Endothelial cell of hepatic sinusoid (primary cell): Measurements from ENCODE around the gene POLR3GL.
"Not testable (repeated sequence)": the region's sequence is repeated elsewhere in the genome, so short reads cannot be mapped to it uniquely, and the experiment has no call there.

ENCODE experiments used
- in situ Hi-C: cut with HindIII; loops from 2 replicates; pipeline ENCODE4 v1.10.0; 2017; ENCODE audit warnings: low sequenced_read_pairs

POLR3GL gene, protein sequence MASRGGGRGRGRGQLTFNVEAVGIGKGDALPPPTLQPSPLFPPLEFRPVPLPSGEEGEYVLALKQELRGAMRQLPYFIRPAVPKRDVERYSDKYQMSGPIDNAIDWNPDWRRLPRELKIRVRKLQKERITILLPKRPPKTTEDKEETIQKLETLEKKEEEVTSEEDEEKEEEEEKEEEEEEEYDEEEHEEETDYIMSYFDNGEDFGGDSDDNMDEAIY

GRCh38 chr1:145964328-145965118 lies at the start of gene POLR3GL, which contains the start of gene ANKRD34A:
Gene POLR3GL, plus strand, starts transcription at chr1:145964690. Its CDS starts 10,176 bp downstream, at chr1:145974866.
Gene ANKRD34A, minus strand, starts transcription at chr1:145964575. Its CDS starts 2,816 bp downstream, at chr1:145961759.
- in situ Hi-C loops, result loop anchor here (5.0 kb wide), 3 partner anchors 43 to 107 kb away; partner anchors contain the start of gene PIAS3

GRCh38 chr1:145916745-145917144 lies 47.7 kb upstream of the POLR3GL start:
- in situ Hi-C loops, result loop anchor here (5.0 kb wide), 3 partner anchors 39 to 91 kb away; partner anchors contain the start of gene NUDT17

GRCh38 chr1:145917595-145917994 lies 46.9 kb upstream of the POLR3GL start:
- in situ Hi-C loops, result loop anchor here (5.0 kb wide), 3 partner anchors 40 to 90 kb away; partner anchors contain the start of gene NUDT17

DNA sequence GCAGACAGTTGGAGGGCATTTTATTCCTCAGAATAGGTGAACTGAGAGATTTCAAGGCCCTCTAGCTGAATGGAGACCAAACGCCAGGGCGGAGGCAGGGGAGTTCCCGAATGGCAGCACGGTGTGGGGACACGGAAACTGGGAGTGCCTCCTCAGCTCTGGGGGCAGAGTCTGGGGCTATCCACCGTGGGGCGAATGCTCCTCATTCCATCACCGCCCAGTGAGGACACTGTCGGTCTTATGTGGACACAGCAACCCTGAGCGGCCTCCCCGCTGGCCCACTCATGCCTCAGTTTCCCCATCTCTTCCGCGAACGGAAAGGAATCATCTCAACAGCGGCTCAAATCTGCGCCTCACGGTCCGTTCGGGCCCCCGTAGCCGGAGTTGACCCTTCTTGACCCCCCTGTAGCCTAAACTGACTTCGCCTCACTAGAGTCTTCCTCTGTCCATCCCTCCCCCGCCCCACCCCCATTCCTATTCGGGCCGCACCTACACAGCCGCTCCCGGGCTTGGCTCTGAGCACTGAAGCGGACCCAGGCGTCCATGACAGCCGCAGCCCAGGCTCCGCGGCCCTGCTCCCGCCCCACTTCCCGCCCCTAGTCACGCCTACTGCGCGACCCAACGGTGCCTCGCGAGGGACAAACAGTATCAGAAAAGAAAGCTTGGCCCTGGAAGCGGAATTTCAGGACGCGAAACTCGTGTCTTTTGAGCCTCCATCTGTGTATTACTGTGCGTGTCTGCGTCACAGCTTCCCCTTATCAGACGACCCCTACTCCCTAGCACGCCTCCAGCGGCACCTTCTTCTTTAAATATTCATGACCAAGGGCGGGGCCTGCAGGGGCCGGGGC lies 46.1 kb upstream of the POLR3GL start, which contains the start of gene PEX11B:
PEX11B (minus strand) TSS at position 574 of the 848 bp plus-strand sequence; CDS start at position 545, 29 bp downstream.
- in situ Hi-C loops, result loop anchor here (5.0 kb wide), 3 partner anchors 41 to 89 kb away; partner anchors contain the start of gene NUDT17

- in situ Hi-C loops, result loop anchor here (5.0 kb wide), 3 partner anchors 42 to 88 kb away; partner anchors contain the start of gene NUDT17
Observed at GRCh38 chr1:145918992-145919939, 45.2 kb upstream of the POLR3GL start.

DNA sequence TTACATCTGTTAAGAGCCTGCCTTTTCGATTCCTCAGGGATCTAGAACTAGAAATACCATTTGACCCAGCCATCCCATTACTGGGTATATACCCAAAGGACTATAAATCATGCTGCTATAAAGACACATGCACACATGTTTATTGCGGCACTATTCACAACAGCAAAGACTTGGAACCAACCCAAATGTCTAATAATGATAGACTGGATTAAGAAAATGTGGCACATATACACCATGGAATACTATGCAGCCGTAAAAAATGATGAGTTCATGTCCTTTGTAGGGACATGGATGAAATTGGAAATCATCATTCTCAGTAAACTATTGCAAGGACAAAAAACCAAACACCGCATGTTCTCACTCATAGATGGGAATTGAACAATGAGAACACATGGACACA lies 44.2 kb upstream of the POLR3GL start:
- in situ Hi-C loops, result not testable (repeated sequence)

DNA sequence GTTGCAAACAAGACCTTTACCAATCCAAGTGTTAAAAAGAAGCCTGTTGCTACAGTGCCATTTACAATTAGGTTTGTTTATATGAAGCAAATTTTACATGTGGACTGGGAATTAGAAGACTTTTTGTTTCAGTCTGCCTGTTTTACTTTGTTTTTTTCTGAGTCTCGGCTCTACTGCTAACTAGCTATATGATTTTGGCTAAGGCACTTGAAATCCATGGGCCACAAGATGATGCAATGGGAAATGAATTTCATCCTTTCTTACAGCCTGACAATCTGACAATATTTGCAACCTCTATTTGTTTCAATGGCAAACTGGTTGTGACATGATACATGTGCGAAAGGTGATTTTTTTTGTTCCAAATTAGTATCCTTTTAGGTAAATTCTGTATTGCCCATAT lies 42.2 kb upstream of the POLR3GL start:
- in situ Hi-C loops, result no loop called here

- in situ Hi-C loops, result no loop called here
Observed at GRCh38 chr1:145926686-145927062, 37.8 kb upstream of the POLR3GL start.

- in situ Hi-C loops, result no loop called here
Observed at GRCh38 chr1:145927063-145927886, 37.2 kb upstream of the POLR3GL start, which contains the start of gene RBM8A. Gene RBM8A, minus strand, starts transcription at chr1:145927484. Its CDS starts 58 bp downstream, at chr1:145927426.

DNA sequence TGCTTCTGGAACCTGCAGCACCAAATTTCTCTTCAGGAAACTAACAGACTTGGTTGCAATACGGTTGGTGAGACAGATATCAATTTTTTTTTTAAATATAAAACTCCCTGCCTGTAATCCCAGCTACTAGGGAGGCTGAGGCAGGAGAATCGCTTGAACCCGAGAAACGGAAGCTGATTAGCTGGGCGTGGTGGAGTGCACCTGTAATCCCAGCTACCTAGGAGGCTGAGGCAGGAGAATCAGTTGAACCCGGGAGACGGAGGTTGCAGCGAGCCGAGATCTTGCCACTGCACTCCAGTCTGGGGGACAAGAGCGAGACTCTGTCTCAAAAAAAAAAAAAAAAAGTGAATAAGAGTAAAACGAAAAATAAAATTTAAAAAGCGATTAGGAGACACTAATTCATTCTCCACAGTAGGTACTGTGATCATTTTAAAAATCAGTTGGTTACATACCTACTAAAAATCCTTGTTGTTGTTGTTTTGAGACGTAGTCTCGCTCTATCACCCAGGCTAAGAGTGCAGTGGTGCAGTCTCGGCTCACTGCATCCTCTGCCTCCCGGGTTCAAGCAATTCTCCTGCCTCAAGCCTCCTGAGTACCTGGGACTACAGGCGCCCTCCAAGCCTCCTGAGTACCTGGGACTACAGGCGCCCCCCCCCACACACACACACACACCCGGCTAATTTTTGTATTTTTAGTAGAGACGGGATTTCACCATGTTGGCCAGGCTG lies 36.4 kb upstream of the POLR3GL start:
- in situ Hi-C loops, result no loop called here

DNA sequence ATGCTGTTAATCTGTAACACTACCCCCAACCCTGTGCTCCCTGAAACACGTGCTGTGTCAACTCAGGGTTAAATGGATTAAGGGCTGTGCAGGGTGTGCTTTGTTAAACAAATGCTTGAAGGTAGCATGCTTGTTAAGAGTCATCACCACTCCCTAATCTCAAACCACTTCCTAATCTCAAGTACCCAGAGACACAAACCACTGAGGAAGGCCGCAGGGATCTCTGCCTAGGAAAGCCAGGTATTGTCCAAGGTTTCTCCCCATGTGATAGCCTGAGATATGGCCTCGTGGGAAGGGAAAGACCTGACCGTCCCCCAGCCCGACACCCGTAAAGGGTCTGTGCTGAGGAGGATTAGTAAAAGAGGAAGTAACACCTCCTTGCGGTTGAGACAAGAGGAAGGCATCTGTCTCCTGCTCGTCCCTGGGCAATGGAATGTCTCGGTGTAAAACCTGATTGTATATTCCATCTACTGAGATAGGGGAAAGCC lies 31.9 kb upstream of the POLR3GL start:
- in situ Hi-C loops, result not testable (repeated sequence)

GRCh38 chr1:145935708-145936107 lies 28.8 kb upstream of the POLR3GL start:
- in situ Hi-C loops, result no loop called here

DNA sequence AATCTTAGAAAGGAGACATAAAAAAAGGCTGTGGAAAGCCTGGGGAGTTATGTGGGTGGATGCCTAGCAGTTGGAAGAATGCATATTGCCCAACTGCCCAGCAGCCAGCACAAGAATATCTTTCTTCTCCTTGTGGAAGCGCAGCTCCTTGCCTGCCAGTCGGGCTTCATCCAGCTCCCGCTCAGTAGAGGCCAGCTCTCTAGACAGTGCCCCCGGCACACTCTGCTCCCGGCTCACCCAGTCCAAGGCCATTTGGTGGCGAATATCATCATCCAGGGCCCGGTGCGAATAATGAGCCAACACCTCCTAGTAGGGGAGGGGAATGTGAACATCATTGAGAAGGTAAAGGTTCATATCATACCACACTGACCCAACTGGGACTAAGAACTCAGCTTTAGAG lies 28.2 kb upstream of the POLR3GL start:
- in situ Hi-C loops, result no loop called here

DNA sequence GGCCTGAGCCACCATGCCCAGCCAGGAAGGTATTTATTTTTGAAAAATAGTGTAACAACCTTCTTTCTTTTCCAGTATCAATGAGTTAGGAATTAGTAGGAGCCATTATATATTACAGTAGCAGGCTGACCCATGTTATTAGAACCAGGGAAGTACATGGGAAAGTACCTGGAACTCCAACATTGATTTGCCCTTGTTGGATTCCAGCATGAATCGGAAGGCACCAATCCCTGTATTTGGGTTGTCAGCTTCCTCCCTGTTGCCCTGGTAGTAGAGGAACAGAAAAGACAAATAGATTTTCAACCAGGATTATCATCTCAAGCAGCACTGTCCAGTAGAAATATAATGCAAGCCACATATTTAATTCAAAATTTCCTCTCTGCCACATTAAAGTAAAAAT lies 27.1 kb upstream of the POLR3GL start:
- in situ Hi-C loops, result no loop called here

DNA sequence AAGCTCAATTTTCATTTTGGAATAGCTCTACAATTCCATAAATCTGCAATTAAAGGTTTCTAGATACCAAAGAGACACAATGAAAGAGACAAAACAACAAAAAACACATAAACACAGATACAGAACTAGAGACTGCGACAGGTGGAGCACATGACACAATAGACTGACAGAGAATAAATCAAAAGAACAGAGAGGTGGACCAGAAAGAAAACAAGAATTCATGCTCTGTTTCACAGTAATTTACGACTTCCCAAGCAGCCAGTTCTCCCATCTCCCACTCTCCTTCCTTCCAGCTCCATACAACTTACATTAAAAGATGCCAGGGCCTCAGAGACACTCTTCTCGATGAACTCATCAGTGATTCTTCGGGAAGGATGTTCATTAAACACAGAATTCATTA lies 22.1 kb upstream of the POLR3GL start:
- in situ Hi-C loops, result no loop called here

DNA sequence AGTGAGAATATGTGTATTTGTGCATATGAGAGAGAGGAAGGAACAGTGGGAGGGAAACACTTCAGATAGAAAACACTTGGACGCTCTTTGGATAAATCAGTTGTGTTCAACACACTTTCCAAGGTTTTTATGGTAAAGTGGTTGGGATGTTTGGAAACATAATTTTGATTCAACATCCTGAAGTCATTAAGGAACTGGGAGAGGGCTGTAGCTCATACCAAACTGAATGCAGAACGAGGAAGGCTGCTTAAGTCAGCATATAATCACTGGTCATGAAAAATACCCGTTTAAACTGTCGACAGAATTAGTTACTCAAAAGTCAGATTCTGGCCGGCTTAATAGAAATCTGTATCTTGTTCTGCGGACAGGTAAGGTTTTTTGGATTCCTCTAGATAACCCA lies 21.6 kb upstream of the POLR3GL start:
- in situ Hi-C loops, result no loop called here

DNA sequence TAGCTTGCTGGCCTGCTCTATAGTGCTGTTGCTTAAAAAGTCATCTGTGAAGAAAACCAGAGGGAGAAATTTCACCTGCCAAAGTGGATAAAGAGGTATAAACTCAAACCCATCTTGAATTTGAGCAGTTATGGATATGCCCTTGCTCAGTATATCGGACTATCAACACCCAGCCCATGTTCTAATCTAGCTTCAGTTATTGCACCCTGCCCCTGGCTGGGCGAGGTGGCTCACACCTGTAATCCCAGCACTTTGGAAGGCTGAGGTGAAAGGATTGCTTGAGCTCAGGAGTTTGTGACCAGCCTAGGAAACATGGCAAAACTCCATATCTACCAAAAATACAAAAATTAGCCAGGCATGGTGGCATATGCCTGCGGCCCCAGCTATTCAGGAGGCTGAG lies 20.0 kb upstream of the POLR3GL start:
- in situ Hi-C loops, result no loop called here

DNA sequence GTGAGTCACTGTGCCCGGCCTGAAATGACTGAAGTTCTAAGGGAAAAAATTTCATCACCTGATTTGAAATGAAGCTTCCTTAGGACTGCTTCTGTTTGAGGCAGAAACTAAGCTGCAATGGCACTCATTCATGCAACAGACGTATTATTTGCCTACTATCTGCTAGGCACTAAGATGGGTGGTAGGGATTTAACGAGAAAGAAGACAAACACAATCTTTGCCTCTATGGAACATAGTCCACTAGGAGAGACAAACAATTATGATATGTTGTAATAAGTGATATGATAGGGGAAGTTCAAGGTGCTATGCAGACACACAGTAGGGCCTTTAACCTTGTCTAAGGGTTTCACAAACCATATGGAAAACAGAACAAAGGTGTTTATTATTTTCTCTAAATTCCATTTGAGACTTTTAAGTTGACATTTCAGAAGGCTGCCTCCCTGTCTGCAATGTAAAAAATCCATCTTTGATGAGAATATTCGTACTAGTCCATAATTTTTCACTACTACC lies 18.0 kb upstream of the POLR3GL start:
- in situ Hi-C loops, result no loop called here
